Left renal pelvis (tissue), 4 donors: ENCODE data around the gene ATP2B3. TPM values are rescaled to one million over a fixed set of nuclear protein-coding genes. Genes with fewer than 3 reads are reported as not detected.
"Not testable (repeated sequence)": the region's sequence is repeated elsewhere in the genome, so short reads cannot be mapped to it uniquely, and the experiment has no call there.

ENCODE experiments used
- DNase-seq, 4 donors: peaks; one replicate each; pipeline ENCODE4 v3.0.0-alpha.2; 2013; ENCODE audit warnings: low read depth in 4 of 4, low spot score in 3 of 4
- polyA plus RNA-seq, 4 donors: library from polyadenylated mRNA; unstranded; fragments of 120-200 nt; gene quantifications; one replicate each; pipeline ENCODE4 v1.2.1, GENCODE V29; 2013; ENCODE audit not compliant: insufficient read length in 4 of 4

Gene ATP2B3
- polyA plus RNA-seq, 4 donors: 0.10 to 0.32 (median 0.22) TPM

GRCh38 chrX:153590961-153591956, 73.8 kb downstream of the ATP2B3 start:
- no peak for DNase-seq

- DNase-seq: no peak
Measured at GRCh38 chrX:153592091-153592833, 74.8 kb downstream of the ATP2B3 start.

GRCh38 chrX:153592966-153593688, 75.7 kb downstream of the ATP2B3 start:
- no peak for DNase-seq

GRCh38 chrX:153593811-153594500, 76.5 kb downstream of the ATP2B3 start:
- DNase-seq: no peak

GRCh38 chrX:153595387-153595786, 77.9 kb downstream of the ATP2B3 start:
- DNase-seq: no peak

GRCh38 chrX:153595859-153596857, 78.7 kb downstream of the ATP2B3 start:
- DNase-seq: no peak

- DNase-seq: no peak
Measured at GRCh38 chrX:153596981-153597750, 79.7 kb downstream of the ATP2B3 start.

- no peak for DNase-seq
Measured at GRCh38 chrX:153598541-153599191, 81.2 kb downstream of the ATP2B3 start, which contains the start of gene CCNQ. TSS of gene CCNQ (minus strand) at chrX:153599139. CDS start at chrX:153599073, 66 bp downstream.

GRCh38 chrX:153599192-153600031, 82.0 kb downstream of the ATP2B3 start:
- DNase-seq: peak in 3 of 4 donors; percentile 66 to 75 (median 68)

GRCh38 chrX:153600032-153600373, 82.6 kb downstream of the ATP2B3 start:
- no peak for DNase-seq

GRCh38 chrX:153600921-153601320, 83.5 kb downstream of the ATP2B3 start:
- no peak for DNase-seq

GRCh38 chrX:153601511-153602110, 84.2 kb downstream of the ATP2B3 start:
- DNase-seq: no peak

- no peak for DNase-seq
Measured at GRCh38 chrX:153602601-153603000, 85.2 kb downstream of the ATP2B3 start.

- no peak for DNase-seq
Measured at GRCh38 chrX:153603131-153603656, 85.8 kb downstream of the ATP2B3 start.

- not testable (repeated sequence) for DNase-seq
Measured at GRCh38 chrX:153604666-153605380, 87.4 kb downstream of the ATP2B3 start.

- DNase-seq: no peak
Measured at GRCh38 chrX:153606503-153606902, 89.1 kb downstream of the ATP2B3 start.
